GM11168 (cell line): Measurements from ENCODE around the gene DICER1.

Experiments
- in situ Hi-C: fragments of 300-500 bp; cut with MboI; formaldehyde crosslinking; loops from one replicate; pipeline ENCODE4 v1.12.0; 2022; ENCODE audit warnings: low sequenced_read_pairs; ENCODE audit not compliant: unreplicated experiment

DICER1 gene

GRCh38 chr14:95126906-95127530, 30.3 kb downstream of the DICER1 start:
- in situ Hi-C loops = no loop called here

GRCh38 chr14:95125915-95126314, 31.4 kb downstream of the DICER1 start:
- in situ Hi-C loops = no loop called here

- in situ Hi-C loops = no loop called here
Measured at GRCh38 chr14:95125221-95125620, 32.1 kb downstream of the DICER1 start.

DNA sequence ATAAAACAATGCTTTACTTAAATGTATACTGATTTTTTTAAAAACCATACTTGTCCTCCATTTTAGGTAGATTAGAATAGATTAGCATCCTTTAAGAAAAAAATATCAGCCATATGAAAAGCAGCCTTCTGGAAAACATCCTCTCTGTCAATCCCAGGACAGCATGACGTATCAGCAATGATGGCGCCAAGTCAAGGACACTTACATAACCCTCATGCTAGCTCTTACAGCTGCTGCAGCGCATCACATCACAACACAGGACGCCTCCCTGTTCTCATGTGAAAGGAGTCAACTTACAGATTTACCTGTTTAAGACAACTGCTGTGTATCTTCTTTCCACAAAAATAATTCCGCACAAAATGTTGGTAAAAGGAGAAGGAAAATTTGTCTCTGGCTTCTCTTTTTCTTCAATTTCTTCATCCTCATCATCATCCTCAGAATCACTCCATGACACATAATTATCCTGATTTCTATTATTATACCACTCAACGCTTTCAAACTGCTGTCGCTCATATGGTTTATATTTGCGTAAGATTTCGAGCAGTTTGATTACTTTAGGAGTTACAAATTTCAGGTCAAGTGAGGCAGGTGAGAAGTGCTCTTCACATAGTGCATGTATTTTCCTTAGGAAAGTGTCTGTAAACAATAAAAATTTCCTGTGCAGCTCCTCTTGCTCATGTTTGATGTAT, 33.3 kb downstream of the DICER1 start:
- in situ Hi-C loops = no loop called here

DNA sequence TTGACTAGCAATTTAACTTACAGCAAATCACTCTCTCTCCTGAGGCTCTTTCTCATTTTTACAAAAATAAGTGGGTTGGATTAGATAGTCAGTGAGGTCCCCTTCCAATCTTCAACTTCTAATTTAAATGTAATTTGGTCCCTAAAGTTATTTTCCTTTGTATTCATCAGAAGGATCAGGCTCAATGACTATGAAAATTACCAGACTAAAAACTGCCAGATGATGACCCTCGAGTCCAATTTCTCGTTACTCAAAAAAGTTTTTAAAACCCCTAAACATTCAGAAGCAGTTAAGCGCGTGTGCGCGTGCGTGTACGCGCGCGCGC, 34.7 kb downstream of the DICER1 start:
- in situ Hi-C loops = no loop called here

GRCh38 chr14:95121911-95122620, 35.3 kb downstream of the DICER1 start:
- in situ Hi-C loops = no loop called here

DNA sequence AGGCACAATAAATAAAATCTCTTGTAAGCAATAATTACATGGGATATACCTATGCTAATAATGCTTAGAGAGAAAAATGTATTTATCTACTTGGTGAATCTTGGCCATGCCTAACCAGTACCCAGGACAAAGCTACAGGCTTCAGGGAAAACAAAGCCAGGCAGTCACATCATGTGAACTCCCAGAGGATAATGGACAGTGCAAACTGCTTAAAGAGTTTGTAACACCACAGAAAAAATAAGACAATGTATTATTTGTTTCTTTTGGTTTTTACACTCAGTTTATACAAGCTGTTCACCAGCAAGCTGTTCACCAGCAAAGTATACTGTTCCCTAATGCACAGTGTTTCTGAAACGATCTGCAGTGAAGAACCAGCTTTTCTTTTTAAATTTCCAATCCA, 38.0 kb downstream of the DICER1 start:
- in situ Hi-C loops = no loop called here

GRCh38 chr14:95117937-95118721, 39.2 kb downstream of the DICER1 start:
- in situ Hi-C loops = no loop called here

- in situ Hi-C loops = no loop called here
Measured at GRCh38 chr14:95113476-95113875, 43.9 kb downstream of the DICER1 start.

DNA sequence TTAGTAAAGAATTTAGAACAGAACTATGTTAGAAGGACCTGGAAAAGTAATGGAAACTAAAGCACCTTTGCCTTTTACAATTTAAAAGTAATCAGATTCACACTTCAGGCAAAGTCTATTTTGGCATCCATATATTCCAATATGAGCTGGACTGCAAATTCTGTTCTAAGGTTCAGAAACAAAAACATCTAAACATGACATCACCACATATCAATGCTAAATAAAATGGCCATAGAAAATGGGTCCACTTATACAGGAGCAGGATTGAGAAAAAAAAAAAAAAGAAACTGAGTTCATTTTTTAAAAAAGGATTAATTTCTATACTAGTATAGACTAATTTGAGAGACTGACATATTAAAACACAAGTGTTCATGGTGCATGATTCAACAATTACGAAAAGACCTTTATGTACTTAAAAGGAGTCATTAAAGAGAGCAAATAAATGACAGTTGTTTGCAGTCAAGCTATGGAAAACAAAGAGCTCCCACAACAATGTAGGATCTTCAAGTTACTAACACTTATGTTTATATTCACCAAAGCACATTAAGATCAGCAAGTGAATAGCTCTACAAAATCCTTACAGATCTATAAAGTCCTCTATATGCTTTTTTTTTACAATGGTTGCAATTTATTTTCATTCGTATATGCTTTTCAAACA, 45.7 kb downstream of the DICER1 start:
- in situ Hi-C loops = no loop called here

- in situ Hi-C loops = no loop called here
Measured at GRCh38 chr14:95110178-95110577, 47.2 kb downstream of the DICER1 start.

DNA sequence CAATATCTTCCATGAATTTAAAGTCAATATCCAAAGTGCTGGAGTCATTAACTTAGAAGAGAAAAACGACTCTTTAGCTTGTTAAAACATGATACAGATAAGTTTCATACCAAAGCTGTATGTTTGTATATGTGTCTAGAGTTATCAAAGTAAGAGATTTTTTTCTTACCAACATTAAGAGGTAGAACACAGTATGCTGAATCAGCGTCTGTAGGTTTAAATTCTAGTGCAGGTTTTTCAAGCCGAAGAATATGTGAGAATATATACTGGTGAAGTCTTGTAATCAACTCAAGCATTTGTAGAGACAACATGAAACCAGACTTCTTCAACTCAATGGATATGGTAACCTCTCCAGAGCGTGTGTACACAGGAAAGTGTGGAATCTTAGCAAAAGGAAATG, 49.6 kb downstream of the DICER1 start:
- in situ Hi-C loops = no loop called here

DNA sequence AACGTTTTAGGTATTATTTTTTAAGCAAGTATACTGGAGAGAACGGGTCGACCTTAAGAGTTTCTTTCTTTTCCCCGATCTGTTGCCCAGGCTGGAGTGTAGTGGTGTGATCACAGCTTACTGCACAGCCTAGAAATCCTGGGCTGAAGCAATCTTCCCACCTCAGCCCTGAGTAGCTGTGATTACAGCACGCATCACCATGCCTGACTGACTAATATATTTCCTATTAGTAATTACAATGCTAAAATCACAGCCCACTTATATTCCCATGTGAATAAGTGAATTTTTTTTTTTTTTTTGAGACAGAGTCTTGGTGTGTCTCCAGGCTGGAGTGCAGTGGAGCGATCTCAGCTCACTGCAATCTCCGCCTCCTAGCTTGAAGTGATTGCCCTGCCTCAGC, 50.4 kb downstream of the DICER1 start:
- in situ Hi-C loops = no loop called here

- in situ Hi-C loops = no loop called here
Measured at GRCh38 chr14:95104911-95105310, 52.4 kb downstream of the DICER1 start.

GRCh38 chr14:95102680-95103044, 54.7 kb downstream of the DICER1 start:
- in situ Hi-C loops = no loop called here

DNA sequence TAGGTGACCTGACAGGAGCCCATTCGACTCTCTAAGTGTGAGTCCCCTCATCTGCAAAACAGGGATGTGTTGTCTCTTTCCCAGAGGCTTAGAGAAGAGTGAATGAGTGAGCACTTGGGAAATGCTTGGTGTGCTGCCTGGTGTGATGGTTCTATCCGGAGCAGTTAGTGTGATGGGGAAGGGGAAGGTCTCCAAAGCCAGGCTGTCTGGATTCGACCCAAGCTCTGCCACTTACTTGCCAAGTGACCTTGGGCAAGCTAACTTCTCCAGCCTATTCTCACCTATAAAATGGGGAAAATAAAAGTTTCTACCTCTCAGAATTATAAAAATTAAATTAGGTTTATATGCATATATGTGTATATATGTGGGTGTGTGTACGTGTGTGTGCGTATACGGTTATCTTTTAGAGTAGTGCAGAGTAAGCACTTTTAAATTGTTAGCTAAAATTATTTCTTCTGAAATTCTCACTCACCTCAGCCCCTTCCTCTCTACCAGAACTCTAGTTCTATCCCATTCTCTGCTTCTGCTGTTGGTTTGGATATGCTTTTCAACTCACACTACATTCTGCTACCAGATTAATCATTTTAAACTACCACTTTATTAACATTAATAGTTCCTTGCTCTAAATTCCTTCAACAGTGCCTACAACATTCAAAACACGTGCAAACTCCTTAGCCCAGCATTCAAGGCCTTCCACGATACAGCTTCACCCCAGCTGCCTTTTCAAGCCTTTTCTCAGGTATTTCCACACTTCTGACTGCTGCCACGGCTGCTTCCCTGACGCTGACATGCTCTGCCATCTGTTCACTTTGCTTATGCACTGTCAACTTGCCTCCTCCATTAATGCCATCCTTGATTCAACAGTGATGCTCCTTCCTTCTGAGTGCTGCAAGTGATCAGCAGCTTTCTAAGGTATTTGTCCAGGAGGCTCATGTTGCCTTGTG, 55.3 kb downstream of the DICER1 start:
- in situ Hi-C loops = no loop called here

- in situ Hi-C loops = no loop called here
Measured at GRCh38 chr14:95098984-95099599, 58.2 kb downstream of the DICER1 start.

GRCh38 chr14:95097385-95097784, 59.9 kb downstream of the DICER1 start:
- in situ Hi-C loops = no loop called here

GRCh38 chr14:95096476-95096875, 60.9 kb downstream of the DICER1 start:
- in situ Hi-C loops = no loop called here
